ENCODE data around the gene TAS1R3. TPM values are rescaled to one million over a fixed set of nuclear protein-coding genes. Genes with fewer than 3 reads are reported as not detected.

Gene TAS1R3
- total and polyA plus RNA-seq, 2 donors (not counting 1 experiment from before 2014, with no cell fraction given) = 4.1 to 11.7 TPM

GRCh38 chr1:1313500-1314236 is 17.4 kb upstream of the TAS1R3 start:
- ChIA-PET POLR2A (interaction anchor here (0.6 kb wide), 1 partner anchor 233 kb away, joined by 6 read pairs; no protein-coding TSS in a partner anchor), CTCF (no interaction called here)
- Histone ChIP-seq H2AFZ (ENCODE audit: insufficient read depth, low read depth, low read length, poor library complexity, severe bottlenecking) (no peak overlapping the region), H3K36me3 (replicated peaks in 1 of 2; ENCODE audit: control extremely low read depth in 1 of 2, control insufficient read depth in 1 of 2, extremely low read depth in 1 of 2, insufficient read depth in 2 of 2, low read length in 1 of 2) (peaks cover 0 to 43% of the 10 kb centered on the region in 2 experiments), H3K27me3 (replicated peaks in 1 of 4; ENCODE audit: control extremely low read depth in 1 of 4, control insufficient read depth in 3 of 4, insufficient read depth in 4 of 4, low read length in 3 of 4) (no peaks in the 10 kb centered on the region), H3K4me1 (ENCODE audit: control insufficient read depth in 2 of 2, insufficient read depth in 2 of 2, low read length in 2 of 2) (peaks cover 6 to 10% of the 10 kb centered on the region in 2 donors), H3K4me2 (replicated peaks; ENCODE audit: low read depth, low read length, poor library complexity, severe bottlenecking) (no peak overlapping the region), H3K4me3 (ENCODE audit: control extremely low read depth in 1 of 5, extremely low read depth in 1 of 5, insufficient read depth in 1 of 5, low read depth in 2 of 5, low read length in 4 of 5) (no peak overlapping the region), H3K9me3 (ENCODE audit: control extremely low read depth in 1 of 3, control insufficient read depth in 2 of 3, insufficient read depth in 1 of 3, low read length in 2 of 3) (no peaks in the 10 kb centered on the region), H4K20me1 (ENCODE audit: control insufficient read depth, insufficient read depth, low read length, poor library complexity, severe bottlenecking) (peaks cover 9% of the 10 kb centered on the region), H3K9ac (ENCODE audit: low read length) (no peak overlapping the region), H3K79me2 (ENCODE audit: control insufficient read depth, insufficient read depth, low read length) (peaks cover 8% of the 10 kb centered on the region), H3K27ac (ENCODE audit: low read length in 2 of 2) (no peak overlapping the region)
- Mint-ChIP-seq H3K4me1 (peaks cover 4% of the 10 kb centered on the region), H3K4me3 (no peak overlapping the region), H3K27me3 (no peaks in the 10 kb centered on the region), H3K9me3 (ENCODE audit: insufficient read depth) (no peaks in the 10 kb centered on the region), H3K27ac (no peak overlapping the region)
- intact Hi-C loops (cut with micrococcal nuclease) = no loop called here
- ATAC-seq (ENCODE audit: low read depth) (no peak), DNase-seq (no peak)
- 94% methylated on average over 37 of the region's 37 CpGs for WGBS (ENCODE audit: insufficient coverage)
- no peak for TF ChIP-seq EZH2 (IDR thresholded peaks at IDR 0.05; ENCODE audit: borderline replicate concordance, insufficient read depth, low read depth, low read length, poor library complexity, severe bottlenecking)

- DNase-seq = no peak
- Histone ChIP-seq H3K79me2 (ENCODE audit: control insufficient read depth, insufficient read depth, low read length) (peaks cover 9% of the 10 kb centered on the region), H3K36me3 (replicated peaks in 1 of 2; ENCODE audit: control extremely low read depth in 1 of 2, control insufficient read depth in 1 of 2, extremely low read depth in 1 of 2, insufficient read depth in 2 of 2, low read length in 1 of 2) (peaks cover 0 to 46% of the 10 kb centered on the region in 2 experiments), H3K27ac (ENCODE audit: low read length in 2 of 2) (no peak overlapping the region), H2AFZ (ENCODE audit: insufficient read depth, low read depth, low read length, poor library complexity, severe bottlenecking) (no peak overlapping the region), H3K4me2 (replicated peaks; ENCODE audit: low read depth, low read length, poor library complexity, severe bottlenecking) (no peak overlapping the region), H4K20me1 (ENCODE audit: control insufficient read depth, insufficient read depth, low read length, poor library complexity, severe bottlenecking) (peaks cover 15% of the 10 kb centered on the region), H3K9me3 (ENCODE audit: control extremely low read depth in 1 of 3, control insufficient read depth in 2 of 3, insufficient read depth in 1 of 3, low read length in 2 of 3) (no peaks in the 10 kb centered on the region), H3K4me3 (ENCODE audit: control extremely low read depth in 1 of 5, extremely low read depth in 1 of 5, insufficient read depth in 1 of 5, low read depth in 2 of 5, low read length in 4 of 5) (no peak overlapping the region), H3K4me1 (ENCODE audit: control insufficient read depth in 2 of 2, insufficient read depth in 2 of 2, low read length in 2 of 2) (peaks cover 3 to 6% of the 10 kb centered on the region in 2 donors), H3K27me3 (replicated peaks in 1 of 4; ENCODE audit: control extremely low read depth in 1 of 4, control insufficient read depth in 3 of 4, insufficient read depth in 4 of 4, low read length in 3 of 4) (no peaks in the 10 kb centered on the region), H3K9ac (ENCODE audit: low read length) (no peak overlapping the region)
- 98% methylated on average over 15 of the region's 15 CpGs for WGBS (ENCODE audit: insufficient coverage)
- no peak overlapping the region for H3K27ac Mint-ChIP-seq
- no peak for ATAC-seq (ENCODE audit: low read depth)
- no peaks in the 10 kb centered on the region for H3K27me3 Mint-ChIP-seq
- peaks cover 3% of the 10 kb centered on the region for H3K4me1 Mint-ChIP-seq
- no peaks in the 10 kb centered on the region for H3K9me3 Mint-ChIP-seq (ENCODE audit: insufficient read depth)
- TF ChIP-seq CTCF (IDR thresholded peaks at IDR 0.05) = no peak
- TF ChIP-seq EZH2 (IDR thresholded peaks at IDR 0.05; ENCODE audit: borderline replicate concordance, insufficient read depth, low read depth, low read length, poor library complexity, severe bottlenecking) = no peak
- CTCF ChIA-PET = no interaction called here
- POLR2A ChIA-PET = interaction anchor here (0.6 kb wide), 1 partner anchor 232 kb away, joined by 6 read pairs; no protein-coding TSS in a partner anchor
- no peak overlapping the region for H3K4me3 Mint-ChIP-seq
- intact Hi-C loops (cut with micrococcal nuclease) = no loop called here
These were observed 16.9 kb upstream of the TAS1R3 start for GRCh38 chr1:1314237-1314586.
